GM20000 (cell line): ENCODE data around the gene MTF2.
A peak's percentile ranks its signal among the peaks of the same experiment; 100 is the strongest.
"Not testable (repeated sequence)": the region's sequence is repeated elsewhere in the genome, so short reads cannot be mapped to it uniquely, and the experiment has no call there.

Experiments
- DNase-seq: peaks from one replicate; pipeline ENCODE4 v3.0.0; 2012; ENCODE audit warnings: low spot score
- TF ChIP-seq, protein P1 (sequence below): IDR thresholded peaks from 2 replicates; pipeline ENCODE4 v1.5.1; 2012; ENCODE audit warnings: mild to moderate bottlenecking, control low read depth; ENCODE audit errors: extremely low read depth, missing control alignments

MTF2 gene

DNA sequence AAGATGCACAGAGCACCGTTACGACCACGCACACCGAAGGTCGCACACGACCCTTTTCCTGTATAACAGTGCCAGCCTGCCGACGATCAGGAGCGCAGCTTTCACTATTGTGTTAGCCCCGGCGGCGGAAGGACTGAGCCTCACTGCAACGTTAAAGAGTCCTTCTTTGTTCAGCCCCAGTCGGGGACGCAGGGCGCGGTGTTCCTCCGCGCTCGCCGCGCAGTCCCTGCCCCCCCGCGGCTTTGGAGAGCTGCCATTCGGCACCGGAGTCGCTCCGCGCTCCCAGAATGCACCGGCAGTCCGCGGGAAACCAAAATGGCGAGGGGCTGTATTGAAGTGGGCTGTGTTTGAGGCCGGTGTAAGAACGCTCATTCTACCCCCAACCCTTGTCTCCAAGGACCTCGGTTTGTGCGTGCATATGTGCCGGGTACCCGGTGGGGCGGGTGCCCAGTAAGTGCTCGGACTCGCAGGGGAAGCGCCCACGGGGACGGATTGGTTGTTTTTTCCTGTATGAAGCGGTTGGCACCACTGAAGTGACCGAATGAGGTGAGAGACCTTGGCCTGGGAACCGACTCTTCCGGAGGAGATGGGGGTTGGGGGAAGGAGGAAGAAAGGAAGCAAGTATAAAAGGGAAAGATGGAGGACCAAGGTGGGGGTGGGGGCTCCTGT lies at the start of gene MTF2:
TSS of gene MTF2 (plus strand) at position 298 of the 669 bp plus-strand sequence. CDS start at position 542, 244 bp downstream.
- DNase-seq, result peak; percentile 85
- TF ChIP-seq, protein P1, sequence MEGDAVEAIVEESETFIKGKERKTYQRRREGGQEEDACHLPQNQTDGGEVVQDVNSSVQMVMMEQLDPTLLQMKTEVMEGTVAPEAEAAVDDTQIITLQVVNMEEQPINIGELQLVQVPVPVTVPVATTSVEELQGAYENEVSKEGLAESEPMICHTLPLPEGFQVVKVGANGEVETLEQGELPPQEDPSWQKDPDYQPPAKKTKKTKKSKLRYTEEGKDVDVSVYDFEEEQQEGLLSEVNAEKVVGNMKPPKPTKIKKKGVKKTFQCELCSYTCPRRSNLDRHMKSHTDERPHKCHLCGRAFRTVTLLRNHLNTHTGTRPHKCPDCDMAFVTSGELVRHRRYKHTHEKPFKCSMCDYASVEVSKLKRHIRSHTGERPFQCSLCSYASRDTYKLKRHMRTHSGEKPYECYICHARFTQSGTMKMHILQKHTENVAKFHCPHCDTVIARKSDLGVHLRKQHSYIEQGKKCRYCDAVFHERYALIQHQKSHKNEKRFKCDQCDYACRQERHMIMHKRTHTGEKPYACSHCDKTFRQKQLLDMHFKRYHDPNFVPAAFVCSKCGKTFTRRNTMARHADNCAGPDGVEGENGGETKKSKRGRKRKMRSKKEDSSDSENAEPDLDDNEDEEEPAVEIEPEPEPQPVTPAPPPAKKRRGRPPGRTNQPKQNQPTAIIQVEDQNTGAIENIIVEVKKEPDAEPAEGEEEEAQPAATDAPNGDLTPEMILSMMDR, result no peak

DNA sequence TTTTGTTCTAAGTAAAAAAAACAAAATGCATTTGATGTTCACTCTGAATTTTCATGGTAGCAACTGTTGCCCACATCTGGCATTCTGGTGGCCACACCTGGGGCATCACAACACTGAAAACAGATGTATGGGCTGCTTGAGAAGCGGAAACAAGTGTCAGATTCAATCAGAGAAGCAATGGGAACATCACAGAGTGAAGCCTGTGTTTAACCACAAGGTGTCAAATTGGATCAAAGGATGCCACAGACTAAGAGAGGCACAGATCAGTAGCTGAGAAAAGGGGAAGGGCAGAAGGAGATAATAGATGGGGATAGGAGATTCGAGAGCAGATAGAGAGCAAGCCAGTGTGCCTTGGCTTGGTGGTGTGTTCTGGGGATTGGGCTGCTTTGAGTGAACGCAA lies 49.8 kb upstream of the MTF2 start:
- no peak for DNase-seq
- TF ChIP-seq, protein P1, result no peak

GRCh38 chr1:93030191-93030590 lies 48.9 kb upstream of the MTF2 start:
- not testable (repeated sequence) for DNase-seq

DNA sequence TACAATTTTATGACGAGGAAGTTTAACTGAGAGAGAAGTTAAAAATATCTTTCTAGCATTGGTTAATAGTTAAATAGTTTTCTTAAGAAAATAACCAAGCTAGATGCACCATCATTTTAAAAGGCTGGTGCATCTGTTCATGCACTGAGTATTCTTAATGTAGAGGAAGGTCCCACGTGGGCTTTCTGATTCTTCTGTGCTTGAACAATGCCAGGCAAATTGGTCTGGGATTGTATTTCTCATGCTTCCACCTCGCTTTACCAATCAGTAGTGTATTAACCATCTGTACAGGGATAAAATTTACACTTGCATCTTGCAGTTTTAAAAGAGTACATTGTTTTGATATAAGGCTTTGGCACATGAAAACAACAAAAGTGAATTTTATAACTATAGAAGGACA lies 47.4 kb upstream of the MTF2 start:
- no peak for DNase-seq
- TF ChIP-seq, protein P1, result no peak

- TF ChIP-seq, protein P1, result no peak
- DNase-seq, result no peak
Observed at GRCh38 chr1:93033029-93033428, 46.1 kb upstream of the MTF2 start.

GRCh38 chr1:93033785-93034184 lies 45.3 kb upstream of the MTF2 start:
- TF ChIP-seq, protein P1, result no peak

DNA sequence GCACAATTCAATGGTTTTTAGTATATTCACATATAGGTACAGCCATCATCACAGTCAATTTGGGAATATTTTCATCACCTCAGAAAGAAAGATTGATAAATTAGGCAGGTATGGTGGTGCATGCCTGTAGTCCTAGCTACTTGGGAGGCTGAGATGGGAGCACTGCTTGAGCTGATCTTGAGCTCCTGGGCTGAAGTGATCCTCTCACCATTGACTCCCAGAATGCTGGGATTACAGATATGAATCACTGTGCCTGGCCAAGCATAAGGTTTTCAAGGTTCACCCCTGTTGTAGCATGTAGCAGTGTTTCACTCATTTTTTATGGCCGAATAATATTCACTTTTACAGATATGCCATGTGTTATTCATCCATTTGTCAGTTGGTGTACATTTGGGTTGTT lies 44.7 kb upstream of the MTF2 start:
- TF ChIP-seq, protein P1, result no peak
- no peak for DNase-seq

More at GRCh38 chr1:93033785-93034184, 45.3 kb upstream of the MTF2 start:
- peak; percentile 52 for DNase-seq

DNA sequence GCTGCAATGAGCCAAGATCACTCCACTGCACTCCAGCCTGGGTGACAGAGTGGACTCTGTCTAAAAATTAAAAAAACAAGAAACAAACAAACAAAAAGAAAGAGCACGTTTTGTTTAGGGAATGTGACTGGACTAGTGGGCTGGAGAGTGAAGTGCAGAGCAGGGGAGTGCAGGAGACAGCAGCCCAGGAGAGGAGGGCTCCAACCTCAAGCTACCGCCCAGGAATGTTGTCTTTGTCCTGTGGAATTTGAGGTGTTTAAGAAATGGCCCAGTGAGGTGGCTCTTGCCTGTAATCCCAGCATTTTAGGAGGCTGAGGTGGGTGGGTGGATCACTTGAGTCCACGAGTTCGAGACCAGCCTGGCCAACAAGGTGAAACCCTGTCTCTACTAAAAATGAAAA lies 42.4 kb upstream of the MTF2 start:
- no peak for DNase-seq
- TF ChIP-seq, protein P1, result no peak
